Smooth muscle cell of the umbilical artery (primary cell): ENCODE results near the gene NUP62CL. TPM values are rescaled to one million over a fixed set of nuclear protein-coding genes. Genes with fewer than 3 reads are reported as not detected.

Experiments
- total RNA-seq: library from RNA; depleted of rRNA; stranded (reverse); fragments of >200 nt; gene quantifications from 2 replicates; pipeline ENCODE4 v1.2.3, GENCODE V29; 2014

NUP62CL gene
- total RNA-seq: not detected in 2 replicates

GRCh38 chrX:107205770-107206696, at the start of gene NUP62CL, which contains the start of gene DNAAF6:
TSS of gene NUP62CL (minus strand) at chrX:107206433. CDS start at chrX:107175146, 31,287 bp downstream.
TSS of gene DNAAF6 (plus strand) at chrX:107206611. CDS start at chrX:107212876, 6,265 bp downstream.

GRCh38 chrX:107118322-107119147, 87.7 kb downstream of the NUP62CL start, which contains the start of gene RBM41:
TSS of gene RBM41 (minus strand) at chrX:107118822. CDS start at chrX:107118773, 49 bp downstream.

Other genes starting within 250 kb of the NUP62CL start
- 59.4 and 112 TPM in 2 replicates for gene MORC4, start 206.2 kb downstream of the NUP62CL start, total RNA-seq
- 14.5 and 14.6 TPM in 2 replicates for gene RBM41, start 87.6 kb downstream of the NUP62CL start, total RNA-seq
- not detected in 2 replicates for gene DNAAF6, start 178 bp upstream of the NUP62CL start, total RNA-seq
- not detected in 2 replicates for gene FRMPD3, start 243.2 kb upstream of the NUP62CL start, total RNA-seq